ENCODE measurements around the gene EFNA3. TPM values are rescaled to one million over a fixed set of nuclear protein-coding genes. Genes with fewer than 3 reads are reported as not detected.

Gene EFNA3
- total and polyA plus RNA-seq, 2 experiments from 2014 or later, result 10.3 to 13.6 TPM

- ATAC-seq, result no peak
- no peaks in the 10 kb centered on the region for H3K36me3 ChIP-seq (ENCODE audit: insufficient read depth)
- no peak overlapping the region; the same call in 2 of the 3 replicates for H3K4me3 Mint-ChIP-seq
These were observed 10.0 kb upstream of the EFNA3 start for GRCh38 chr1:155068599-155068998.

DNA sequence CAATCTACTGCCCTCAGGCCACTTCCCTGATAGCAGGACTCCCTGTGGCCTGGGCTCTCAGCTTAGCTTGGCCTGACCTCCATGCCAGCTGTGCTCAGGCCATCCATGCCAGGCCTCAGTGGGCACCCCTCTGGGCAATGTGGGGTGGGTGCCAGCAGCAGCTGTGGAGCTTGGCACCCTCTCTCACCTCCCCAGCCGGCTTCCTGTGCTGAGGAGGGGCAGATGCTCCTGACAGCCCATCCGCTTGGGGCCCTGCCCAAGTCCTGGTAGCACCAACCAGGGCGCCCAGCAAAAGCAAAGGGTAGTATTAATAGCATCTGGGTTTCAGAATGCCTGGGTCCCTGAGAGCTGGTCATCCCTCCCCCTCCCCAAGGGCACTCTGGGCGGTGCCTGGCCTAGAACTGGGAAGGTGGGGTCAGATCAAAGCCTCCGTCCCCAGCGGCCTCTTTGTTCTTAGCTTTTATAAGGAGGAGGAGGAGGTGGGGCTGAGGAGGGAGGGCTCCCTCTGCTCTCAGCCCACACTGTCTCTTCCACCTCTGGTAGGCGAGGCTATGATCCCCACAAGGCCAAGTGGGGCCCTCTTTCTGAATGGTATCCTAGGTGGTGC, 9.0 kb upstream of the EFNA3 start:
- peaks cover 18% of the 10 kb centered on the region for H4K20me1 ChIP-seq (replicated peaks; ENCODE audit: insufficient read depth)
- no peaks in the 10 kb centered on the region for H3K36me3 ChIP-seq (ENCODE audit: insufficient read depth)
- TF ChIP-seq POLR2AphosphoS5 (IDR thresholded peaks at IDR 0.05; ENCODE audit: low read depth), result peak; percentile 32; the same call in 1 of the 2 replicates
- TF ChIP-seq, protein P1, sequence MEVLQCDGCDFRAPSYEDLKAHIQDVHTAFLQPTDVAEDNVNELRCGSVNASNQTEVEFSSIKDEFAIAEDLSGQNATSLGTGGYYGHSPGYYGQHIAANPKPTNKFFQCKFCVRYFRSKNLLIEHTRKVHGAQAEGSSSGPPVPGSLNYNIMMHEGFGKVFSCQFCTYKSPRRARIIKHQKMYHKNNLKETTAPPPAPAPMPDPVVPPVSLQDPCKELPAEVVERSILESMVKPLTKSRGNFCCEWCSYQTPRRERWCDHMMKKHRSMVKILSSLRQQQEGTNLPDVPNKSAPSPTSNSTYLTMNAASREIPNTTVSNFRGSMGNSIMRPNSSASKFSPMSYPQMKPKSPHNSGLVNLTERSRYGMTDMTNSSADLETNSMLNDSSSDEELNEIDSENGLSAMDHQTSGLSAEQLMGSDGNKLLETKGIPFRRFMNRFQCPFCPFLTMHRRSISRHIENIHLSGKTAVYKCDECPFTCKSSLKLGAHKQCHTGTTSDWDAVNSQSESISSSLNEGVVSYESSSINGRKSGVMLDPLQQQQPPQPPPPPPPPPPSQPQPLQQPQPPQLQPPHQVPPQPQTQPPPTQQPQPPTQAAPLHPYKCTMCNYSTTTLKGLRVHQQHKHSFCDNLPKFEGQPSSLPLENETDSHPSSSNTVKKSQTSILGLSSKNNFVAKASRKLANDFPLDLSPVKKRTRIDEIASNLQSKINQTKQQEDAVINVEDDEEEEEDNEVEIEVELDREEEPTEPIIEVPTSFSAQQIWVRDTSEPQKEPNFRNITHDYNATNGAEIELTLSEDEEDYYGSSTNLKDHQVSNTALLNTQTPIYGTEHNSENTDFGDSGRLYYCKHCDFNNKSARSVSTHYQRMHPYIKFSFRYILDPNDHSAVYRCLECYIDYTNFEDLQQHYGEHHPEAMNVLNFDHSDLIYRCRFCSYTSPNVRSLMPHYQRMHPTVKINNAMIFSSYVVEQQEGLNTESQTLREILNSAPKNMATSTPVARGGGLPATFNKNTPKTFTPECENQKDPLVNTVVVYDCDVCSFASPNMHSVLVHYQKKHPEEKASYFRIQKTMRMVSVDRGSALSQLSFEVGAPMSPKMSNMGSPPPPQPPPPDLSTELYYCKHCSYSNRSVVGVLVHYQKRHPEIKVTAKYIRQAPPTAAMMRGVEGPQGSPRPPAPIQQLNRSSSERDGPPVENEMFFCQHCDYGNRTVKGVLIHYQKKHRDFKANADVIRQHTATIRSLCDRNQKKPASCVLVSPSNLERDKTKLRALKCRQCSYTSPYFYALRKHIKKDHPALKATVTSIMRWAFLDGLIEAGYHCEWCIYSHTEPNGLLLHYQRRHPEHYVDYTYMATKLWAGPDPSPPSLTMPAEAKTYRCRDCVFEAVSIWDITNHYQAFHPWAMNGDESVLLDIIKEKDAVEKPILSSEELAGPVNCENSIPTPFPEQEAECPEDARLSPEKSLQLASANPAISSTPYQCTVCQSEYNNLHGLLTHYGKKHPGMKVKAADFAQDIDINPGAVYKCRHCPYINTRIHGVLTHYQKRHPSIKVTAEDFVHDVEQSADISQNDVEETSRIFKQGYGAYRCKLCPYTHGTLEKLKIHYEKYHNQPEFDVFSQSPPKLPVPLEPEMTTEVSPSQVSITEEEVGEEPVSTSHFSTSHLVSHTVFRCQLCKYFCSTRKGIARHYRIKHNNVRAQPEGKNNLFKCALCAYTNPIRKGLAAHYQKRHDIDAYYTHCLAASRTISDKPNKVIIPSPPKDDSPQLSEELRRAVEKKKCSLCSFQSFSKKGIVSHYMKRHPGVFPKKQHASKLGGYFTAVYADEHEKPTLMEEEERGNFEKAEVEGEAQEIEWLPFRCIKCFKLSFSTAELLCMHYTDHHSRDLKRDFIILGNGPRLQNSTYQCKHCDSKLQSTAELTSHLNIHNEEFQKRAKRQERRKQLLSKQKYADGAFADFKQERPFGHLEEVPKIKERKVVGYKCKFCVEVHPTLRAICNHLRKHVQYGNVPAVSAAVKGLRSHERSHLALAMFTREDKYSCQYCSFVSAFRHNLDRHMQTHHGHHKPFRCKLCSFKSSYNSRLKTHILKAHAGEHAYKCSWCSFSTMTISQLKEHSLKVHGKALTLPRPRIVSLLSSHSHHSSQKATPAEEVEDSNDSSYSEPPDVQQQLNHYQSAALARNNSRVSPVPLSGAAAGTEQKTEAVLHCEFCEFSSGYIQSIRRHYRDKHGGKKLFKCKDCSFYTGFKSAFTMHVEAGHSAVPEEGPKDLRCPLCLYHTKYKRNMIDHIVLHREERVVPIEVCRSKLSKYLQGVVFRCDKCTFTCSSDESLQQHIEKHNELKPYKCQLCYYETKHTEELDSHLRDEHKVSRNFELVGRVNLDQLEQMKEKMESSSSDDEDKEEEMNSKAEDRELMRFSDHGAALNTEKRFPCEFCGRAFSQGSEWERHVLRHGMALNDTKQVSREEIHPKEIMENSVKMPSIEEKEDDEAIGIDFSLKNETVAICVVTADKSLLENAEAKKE (CRISPR knock-in tag; IDR thresholded peaks at IDR 0.05), result no peak
- no peak overlapping the region for H3K27ac Mint-ChIP-seq
- no peaks in the 10 kb centered on the region for H3K9me2 ChIP-seq (ENCODE audit: insufficient read depth)
- no peak overlapping the region for H2AFZ ChIP-seq
- peak overlapping the region; percentile 71; the same call in 2 of the 3 replicates for H3K4me3 Mint-ChIP-seq
- H3K4me2 ChIP-seq, result peak overlapping the region; percentile 100
- peaks cover 26% of the 10 kb centered on the region for H3K4me1 ChIP-seq (ENCODE audit: insufficient read depth)
- no peak overlapping the region for H3K27ac ChIP-seq (ENCODE audit: low read depth)
- no peaks in the 10 kb centered on the region for H3K9me3 Mint-ChIP-seq
- H3K36me3 Mint-ChIP-seq (ENCODE audit: low read depth), result peaks cover 26% of the 10 kb centered on the region
- peak; percentile 10 for ATAC-seq
- H3F3A ChIP-seq (replicated peaks; ENCODE audit: low read depth), result peaks cover 23% of the 10 kb centered on the region
- peaks cover 23% of the 10 kb centered on the region for H3K27me3 Mint-ChIP-seq (ENCODE audit: insufficient read depth, low read depth, poor library complexity)
- peak overlapping the region; percentile 66 for H3K4me3 ChIP-seq
- peaks cover 8% of the 10 kb centered on the region for H3K79me2 ChIP-seq (replicated peaks; ENCODE audit: insufficient read depth)
- peaks cover 25% of the 10 kb centered on the region for H3K27me3 ChIP-seq (ENCODE audit: insufficient read depth)
- peaks cover 46% of the 10 kb centered on the region for H3K4me1 Mint-ChIP-seq
- peak; percentile 76 for DNase-seq (ENCODE audit: low spot score)

More at GRCh38 chr1:155068599-155068998, 10.0 kb upstream of the EFNA3 start:
- Histone ChIP-seq H3K4me2 (no peak overlapping the region), H3K9me2 (ENCODE audit: insufficient read depth) (no peaks in the 10 kb centered on the region), H3K27ac (ENCODE audit: low read depth) (no peak overlapping the region), H2AFZ (no peak overlapping the region), H4K20me1 (replicated peaks; ENCODE audit: insufficient read depth) (peaks cover 22% of the 10 kb centered on the region), H3K27me3 (ENCODE audit: insufficient read depth) (peaks cover 21% of the 10 kb centered on the region), H3K4me1 (ENCODE audit: insufficient read depth) (peaks cover 30% of the 10 kb centered on the region), H3K79me2 (replicated peaks; ENCODE audit: insufficient read depth) (peaks cover 14% of the 10 kb centered on the region), H3K4me3 (no peak overlapping the region), H3F3A (replicated peaks; ENCODE audit: low read depth) (peaks cover 27% of the 10 kb centered on the region)
- DNase-seq (ENCODE audit: low spot score), result no peak
- TF ChIP-seq, protein P2, sequence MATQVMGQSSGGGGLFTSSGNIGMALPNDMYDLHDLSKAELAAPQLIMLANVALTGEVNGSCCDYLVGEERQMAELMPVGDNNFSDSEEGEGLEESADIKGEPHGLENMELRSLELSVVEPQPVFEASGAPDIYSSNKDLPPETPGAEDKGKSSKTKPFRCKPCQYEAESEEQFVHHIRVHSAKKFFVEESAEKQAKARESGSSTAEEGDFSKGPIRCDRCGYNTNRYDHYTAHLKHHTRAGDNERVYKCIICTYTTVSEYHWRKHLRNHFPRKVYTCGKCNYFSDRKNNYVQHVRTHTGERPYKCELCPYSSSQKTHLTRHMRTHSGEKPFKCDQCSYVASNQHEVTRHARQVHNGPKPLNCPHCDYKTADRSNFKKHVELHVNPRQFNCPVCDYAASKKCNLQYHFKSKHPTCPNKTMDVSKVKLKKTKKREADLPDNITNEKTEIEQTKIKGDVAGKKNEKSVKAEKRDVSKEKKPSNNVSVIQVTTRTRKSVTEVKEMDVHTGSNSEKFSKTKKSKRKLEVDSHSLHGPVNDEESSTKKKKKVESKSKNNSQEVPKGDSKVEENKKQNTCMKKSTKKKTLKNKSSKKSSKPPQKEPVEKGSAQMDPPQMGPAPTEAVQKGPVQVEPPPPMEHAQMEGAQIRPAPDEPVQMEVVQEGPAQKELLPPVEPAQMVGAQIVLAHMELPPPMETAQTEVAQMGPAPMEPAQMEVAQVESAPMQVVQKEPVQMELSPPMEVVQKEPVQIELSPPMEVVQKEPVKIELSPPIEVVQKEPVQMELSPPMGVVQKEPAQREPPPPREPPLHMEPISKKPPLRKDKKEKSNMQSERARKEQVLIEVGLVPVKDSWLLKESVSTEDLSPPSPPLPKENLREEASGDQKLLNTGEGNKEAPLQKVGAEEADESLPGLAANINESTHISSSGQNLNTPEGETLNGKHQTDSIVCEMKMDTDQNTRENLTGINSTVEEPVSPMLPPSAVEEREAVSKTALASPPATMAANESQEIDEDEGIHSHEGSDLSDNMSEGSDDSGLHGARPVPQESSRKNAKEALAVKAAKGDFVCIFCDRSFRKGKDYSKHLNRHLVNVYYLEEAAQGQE (IDR thresholded peaks at IDR 0.05; ENCODE audit: unreplicated experiment), result no peak
- TF ChIP-seq JUNB (IDR thresholded peaks at IDR 0.05; ENCODE audit: unreplicated experiment), result no peak
- no peak for TF ChIP-seq STAT1 (IDR thresholded peaks at IDR 0.05; ENCODE audit: unreplicated experiment)
- Mint-ChIP-seq H3K36me3 (ENCODE audit: low read depth) (peaks cover 28% of the 10 kb centered on the region), H3K27ac (no peak overlapping the region), H3K27me3 (ENCODE audit: insufficient read depth, low read depth, poor library complexity) (peaks cover 19% of the 10 kb centered on the region), H3K9me3 (no peaks in the 10 kb centered on the region), H3K4me1 (peaks cover 51% of the 10 kb centered on the region)
